ENCODE data around the gene CLCN4.

GRCh38 chrX:10155137-10155536 is 1.6 kb upstream of the CLCN4 start:
- no peak for TF ChIP-seq POLR2A (IDR thresholded peaks at IDR 0.05)
- TF ChIP-seq CTCF (IDR thresholded peaks at IDR 0.05) = no peak

Data from vagina (tissue), 2 donors.